B cell (primary cell): ENCODE results near the gene RSPH3. TPM values are rescaled to one million over a fixed set of nuclear protein-coding genes. Genes with fewer than 3 reads are reported as not detected.

Source experiments
- ATAC-seq: fragments of 200-7000 bp; cut with Tn5 transposase; one replicate; pipeline ENCODE4 v1.10.0; 2021; ENCODE audit warnings: low read depth, mild to moderate bottlenecking, moderate number of reproducible peaks, moderate library complexity
- CTCF ChIA-PET: fragments of 350-600 bp; sonication (Branson Sonifier 250); formaldehyde crosslinking; loops from one replicate; lab custom pipeline; 2021; ENCODE audit warnings: antibody characterized with exemption, inconsistent platforms; lab: Charles Lee
- POLR2A ChIA-PET: fragments of 350-600 bp; sonication (Branson Sonifier 250); formaldehyde crosslinking; loops from one replicate; lab custom pipeline; 2021; ENCODE audit warnings: antibody characterized with exemption; lab: Charles Lee
- DNase-seq: peaks from one replicate; pipeline ENCODE4 v3.0.0; 2013
- H2AFZ ChIP-seq: 2 replicates; pipeline ENCODE4 v1.6.1; 2012; ENCODE audit warnings: mild to moderate bottlenecking, low read depth, low read length; ENCODE audit not compliant: insufficient read depth, poor library complexity, severe bottlenecking
- H3K27ac ChIP-seq, 2 donors: 1 replicate in 1 of 2; 2 replicates in 1 of 2; pipeline ENCODE4 v1.5.1; 2012 to 2013; ENCODE audit warnings: low read length in 2 of 2, mild to moderate bottlenecking in 2 of 2, moderate library complexity in 1 of 2
- H3K27me3 ChIP-seq, 4 experiments: fragments of 200-600 bp in 1 of 4; sonication (generic) in 1 of 4; replicated peaks in 1 of 4; 1 replicate in 2 of 4; 2 replicates in 2 of 4; pipeline versions ENCODE4 v1.6.1 to v1.7.0; 2013 to 2016; ENCODE audit warnings: low read length in 3 of 4, mild to moderate bottlenecking in 2 of 4, mixed read lengths in 1 of 4, moderate library complexity in 1 of 4; ENCODE audit not compliant: insufficient read depth in 4 of 4, control insufficient read depth in 3 of 4; ENCODE audit errors: control extremely low read depth in 1 of 4
- H3K36me3 ChIP-seq, 2 experiments: replicated peaks in 1 of 2; 1 replicate in 1 of 2; 2 replicates in 1 of 2; pipeline versions ENCODE4 v1.6.1 to v1.7.1; 2013; ENCODE audit warnings: low read length in 1 of 2; ENCODE audit not compliant: insufficient read depth in 2 of 2, control insufficient read depth in 1 of 2; ENCODE audit errors: control extremely low read depth in 1 of 2, extremely low read depth in 1 of 2
- H3K4me1 ChIP-seq, 2 donors: fragments of 200-600 bp in 1 of 2; sonication (generic) in 1 of 2; 1 replicate in 1 of 2; 2 replicates in 1 of 2; pipeline versions ENCODE4 v1.5.1 to v1.6.1; 2013 to 2017; ENCODE audit warnings: low read length in 2 of 2; ENCODE audit not compliant: control insufficient read depth in 2 of 2, insufficient read depth in 2 of 2
- H3K4me2 ChIP-seq: replicated peaks from 2 replicates; pipeline ENCODE3; 2012; ENCODE audit warnings: mild to moderate bottlenecking, low read depth, low read length; ENCODE audit not compliant: poor library complexity, severe bottlenecking
- H3K4me3 ChIP-seq, 5 experiments: fragments of 200-600 bp in 1 of 5; sonication (generic) in 1 of 5; 1 replicate in 3 of 5; 2 replicates in 2 of 5; pipeline versions ENCODE4 v1.5.1 to v1.7.0; 2011 to 2016; ENCODE audit warnings: low read length in 4 of 5, mild to moderate bottlenecking in 4 of 5, low read depth in 2 of 5, control low read depth in 1 of 5, moderate library complexity in 1 of 5; ENCODE audit not compliant: insufficient read depth in 1 of 5; ENCODE audit errors: control extremely low read depth in 1 of 5, extremely low read depth in 1 of 5
- H3K79me2 ChIP-seq: fragments of 200-600 bp; sonication (generic); one replicate; pipeline ENCODE4 v1.6.0; 2016; ENCODE audit warnings: low read length; ENCODE audit not compliant: control insufficient read depth, insufficient read depth
- H3K9ac ChIP-seq: fragments of 200-600 bp; sonication (generic); 2 replicates; pipeline ENCODE4 v1.6.1; 2017; ENCODE audit warnings: mild to moderate bottlenecking, low read length, moderate library complexity
- H3K9me3 ChIP-seq, 3 donors: one replicate each; pipeline versions ENCODE4 v1.6.1 to v1.7.1; 2013; ENCODE audit warnings: low read length in 2 of 3; ENCODE audit not compliant: control insufficient read depth in 2 of 3, insufficient read depth in 1 of 3; ENCODE audit errors: control extremely low read depth in 1 of 3
- H4K20me1 ChIP-seq: 2 replicates; pipeline ENCODE4 v1.6.0; 2012; ENCODE audit warnings: mild to moderate bottlenecking, low read length; ENCODE audit not compliant: insufficient read depth, control insufficient read depth, poor library complexity, severe bottlenecking
- H3K27ac Mint-ChIP-seq: one replicate; pipeline ENCODE4 v1.8.0; 2021; ENCODE audit warnings: mixed read lengths
- H3K27me3 Mint-ChIP-seq: one replicate; pipeline ENCODE4 v1.8.0; 2021; ENCODE audit warnings: mixed read lengths
- H3K4me1 Mint-ChIP-seq: one replicate; pipeline ENCODE4 v1.8.0; 2021; ENCODE audit warnings: mixed read lengths
- H3K4me3 Mint-ChIP-seq: one replicate; pipeline ENCODE4 v1.8.0; 2021; ENCODE audit warnings: mixed read lengths
- H3K9me3 Mint-ChIP-seq: one replicate; pipeline ENCODE4 v1.8.0; 2022; ENCODE audit warnings: mixed read lengths; ENCODE audit not compliant: insufficient read depth
- EZH2 ChIP-seq: IDR thresholded peaks from 2 replicates; pipeline ENCODE4 v1.6.1; 2012; ENCODE audit warnings: borderline replicate concordance, low read depth, mild to moderate bottlenecking, moderate library complexity, low read length; ENCODE audit not compliant: insufficient read depth, poor library complexity, severe bottlenecking
- WGBS: methylation state at CpG from one replicate; pipeline ENCODE4 v1.1.5; 2013; ENCODE audit warnings: missing lambda C conversion rate; ENCODE audit not compliant: insufficient coverage; 5-methylcytosine and 5-hydroxymethylcytosine counted together
- intact Hi-C: fragments of 100-400 bp; cut with micrococcal nuclease; formaldehyde crosslinking; loops from one replicate; pipeline ENCODE4 v1.10.0; 2022
- polyA plus RNA-seq: library from polyadenylated mRNA; depleted of rRNA; stranded (reverse); fragments of >200 nt; gene quantifications from 2 replicates; pipeline ENCODE4 v1.2.3, GENCODE V29; 2012
- total RNA-seq, 2 donors: library from RNA; stranded (reverse); fragments of 120-200 nt in 1 of 2; gene quantifications; 1 replicate in 1 of 2; 2 replicates in 1 of 2; pipeline versions ENCODE4 v1.2.3 to v1.2.4, GENCODE V29; 2013 to 2022
- TF ChIP-seq, protein P1 (sequence below): fragments of 200-600 bp; IDR thresholded peaks from one replicate; pipeline ENCODE4 v1.8.0; 2022; ENCODE audit warnings: antibody characterized with exemption, mild to moderate bottlenecking

The RSPH3 gene
- total and polyA plus RNA-seq, 2 donors (not counting 1 experiment from before 2014, with no cell fraction given), result 0.82 to 3.4 TPM

DNA sequence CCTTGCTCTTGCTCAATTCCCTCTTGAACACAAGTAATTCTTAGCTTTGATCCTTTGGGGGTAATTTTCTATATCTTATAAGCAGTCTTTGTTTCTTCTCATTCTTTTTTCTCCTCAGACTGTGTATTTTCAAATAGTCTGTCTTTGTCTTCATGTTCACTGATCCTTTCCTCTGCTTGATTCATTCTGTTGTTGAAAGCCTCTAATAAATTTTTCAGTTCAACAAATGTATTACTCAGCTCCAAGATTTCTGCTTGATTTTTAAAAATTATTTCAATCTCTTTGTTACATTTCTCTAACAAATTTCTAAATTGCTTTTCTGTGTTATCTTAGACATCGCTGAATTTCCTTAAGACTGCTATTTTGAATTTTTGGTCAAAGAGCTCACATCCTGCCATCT lies 11.5 kb downstream of the RSPH3 start:
- ATAC-seq, result no peak

DNA sequence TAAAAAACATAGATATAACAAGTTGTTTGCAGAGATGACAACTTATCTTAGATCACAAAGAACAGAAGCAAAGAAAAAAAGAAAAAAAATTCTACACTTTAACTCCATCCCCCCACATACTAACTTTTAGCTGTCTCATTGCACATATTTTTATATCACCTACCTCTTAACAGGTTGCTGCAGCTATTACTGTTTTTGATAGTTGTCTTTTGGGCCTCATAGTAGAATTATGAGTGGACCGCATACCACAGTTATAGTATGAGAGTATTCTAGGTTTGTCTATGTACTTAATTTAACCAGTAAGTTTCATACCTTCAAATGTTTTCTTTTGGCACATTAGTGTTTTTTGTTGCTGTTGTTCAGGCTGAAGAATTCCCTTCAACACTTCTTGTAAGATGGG lies 12.3 kb downstream of the RSPH3 start:
- Histone ChIP-seq H3K79me2 (no peaks in the 10 kb centered on the region), H3K27ac (no peak overlapping the region), H4K20me1 (no peaks in the 10 kb centered on the region), H3K4me1 (no peaks in the 10 kb centered on the region), H3K4me3 (no peak overlapping the region), H3K4me2 (no peak overlapping the region), H3K27me3 (no peaks in the 10 kb centered on the region), H3K36me3 (no peaks in the 10 kb centered on the region), H2AFZ (no peak overlapping the region), H3K9me3 (peaks cover 0 to 13% (median 8%) of the 10 kb centered on the region in 3 donors), H3K9ac (no peak overlapping the region)
- Mint-ChIP-seq H3K9me3 (peaks cover 5% of the 10 kb centered on the region), H3K4me3 (no peak overlapping the region), H3K4me1 (no peaks in the 10 kb centered on the region), H3K27ac (no peak overlapping the region), H3K27me3 (no peaks in the 10 kb centered on the region)
- no peak for ATAC-seq
- POLR2A ChIA-PET, result no interaction called here
- no peak for TF ChIP-seq EZH2
- TF ChIP-seq, protein P1, sequence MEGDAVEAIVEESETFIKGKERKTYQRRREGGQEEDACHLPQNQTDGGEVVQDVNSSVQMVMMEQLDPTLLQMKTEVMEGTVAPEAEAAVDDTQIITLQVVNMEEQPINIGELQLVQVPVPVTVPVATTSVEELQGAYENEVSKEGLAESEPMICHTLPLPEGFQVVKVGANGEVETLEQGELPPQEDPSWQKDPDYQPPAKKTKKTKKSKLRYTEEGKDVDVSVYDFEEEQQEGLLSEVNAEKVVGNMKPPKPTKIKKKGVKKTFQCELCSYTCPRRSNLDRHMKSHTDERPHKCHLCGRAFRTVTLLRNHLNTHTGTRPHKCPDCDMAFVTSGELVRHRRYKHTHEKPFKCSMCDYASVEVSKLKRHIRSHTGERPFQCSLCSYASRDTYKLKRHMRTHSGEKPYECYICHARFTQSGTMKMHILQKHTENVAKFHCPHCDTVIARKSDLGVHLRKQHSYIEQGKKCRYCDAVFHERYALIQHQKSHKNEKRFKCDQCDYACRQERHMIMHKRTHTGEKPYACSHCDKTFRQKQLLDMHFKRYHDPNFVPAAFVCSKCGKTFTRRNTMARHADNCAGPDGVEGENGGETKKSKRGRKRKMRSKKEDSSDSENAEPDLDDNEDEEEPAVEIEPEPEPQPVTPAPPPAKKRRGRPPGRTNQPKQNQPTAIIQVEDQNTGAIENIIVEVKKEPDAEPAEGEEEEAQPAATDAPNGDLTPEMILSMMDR, result no peak
- no peak for DNase-seq
- CTCF ChIA-PET, result interaction anchor here (1.1 to 1.3 kb wide), 3 partner anchors 15 to 297 kb away, joined by 3 to 7 read pairs (median 3); no protein-coding TSS in a partner anchor
- intact Hi-C loops, result no loop called here
- no CpG with 5 or more reads among the region's 1 CpG for WGBS

More for the DNA sequence above, 11.5 kb downstream of the RSPH3 start:
- no peak overlapping the region for H3K27ac ChIP-seq
- no peaks in the 10 kb centered on the region for H3K36me3 ChIP-seq
- no peaks in the 10 kb centered on the region for H3K27me3 ChIP-seq
- no peak overlapping the region for H3K9ac ChIP-seq
- TF ChIP-seq EZH2, result no peak
- TF ChIP-seq, protein P1, result no peak
- Mint-ChIP-seq H3K4me3 (no peak overlapping the region), H3K9me3 (peaks cover 5% of the 10 kb centered on the region), H3K27me3 (no peaks in the 10 kb centered on the region), H3K4me1 (no peaks in the 10 kb centered on the region), H3K27ac (no peak overlapping the region)
- no peaks in the 10 kb centered on the region for H3K4me1 ChIP-seq
- ChIA-PET POLR2A (no interaction called here), CTCF (interaction anchor here (1.0 to 1.2 kb wide), 3 partner anchors 15 to 773 kb away, joined by 3 read pairs; no protein-coding TSS in a partner anchor)
- intact Hi-C loops, result no loop called here
- no peak overlapping the region for H2AFZ ChIP-seq
- no peaks in the 10 kb centered on the region for H3K79me2 ChIP-seq
- no peak for DNase-seq
- H3K4me3 ChIP-seq, result no peak overlapping the region
- peaks cover 0 to 13% (median 8%) of the 10 kb centered on the region in 3 donors for H3K9me3 ChIP-seq
- WGBS, result no CpG with 5 or more reads among the region's 1 CpG
- H3K4me2 ChIP-seq, result no peak overlapping the region
- H4K20me1 ChIP-seq, result no peaks in the 10 kb centered on the region
